H9 (cell line): ENCODE measurements around the gene LRRC41. TPM values are rescaled to one million over a fixed set of nuclear protein-coding genes. Genes with fewer than 3 reads are reported as not detected.
"Not testable (repeated sequence)": the region's sequence is repeated elsewhere in the genome, so short reads cannot be mapped to it uniquely, and the experiment has no call there.

Experiments used
- DNase-seq: peaks from one replicate; pipeline ENCODE4 v3.0.0-alpha.2; 2017
- H2AFZ ChIP-seq: one replicate; pipeline ENCODE4 v1.6.1; 2013; ENCODE audit warnings: mild to moderate bottlenecking, low read length, control low read depth, moderate library complexity
- H2AK5ac ChIP-seq: 2 replicates; pipeline ENCODE4 v1.6.1; 2013; ENCODE audit warnings: low read length, control low read depth, mixed read lengths; ENCODE audit not compliant: insufficient read length
- H2BK120ac ChIP-seq: one replicate; pipeline ENCODE4 v1.6.1; 2013; ENCODE audit warnings: low read depth, mild to moderate bottlenecking, low read length, control low read depth, inconsistent platforms; ENCODE audit not compliant: poor library complexity, severe bottlenecking
- H2BK12ac ChIP-seq: 2 replicates; pipeline ENCODE4 v1.6.1; 2013; ENCODE audit warnings: low read length, control low read depth, mixed read lengths, low read depth; ENCODE audit not compliant: insufficient read length
- H2BK15ac ChIP-seq: 2 replicates; pipeline ENCODE4 v1.6.1; 2013; ENCODE audit warnings: low read depth, low read length, control low read depth
- H2BK20ac ChIP-seq: one replicate; pipeline ENCODE4 v1.6.1; 2013; ENCODE audit warnings: low read depth, mild to moderate bottlenecking, low read length, control low read depth, inconsistent platforms; ENCODE audit not compliant: poor library complexity, severe bottlenecking
- H2BK5ac ChIP-seq: 2 replicates; pipeline ENCODE4 v1.6.1; 2013; ENCODE audit warnings: low read length, control low read depth, mixed read lengths; ENCODE audit not compliant: insufficient read length
- H3K14ac ChIP-seq: 2 replicates; pipeline ENCODE4 v1.6.1; 2013; ENCODE audit warnings: low read length, control low read depth; ENCODE audit not compliant: insufficient read depth
- H3K18ac ChIP-seq: 2 replicates; pipeline ENCODE4 v1.6.1; 2013; ENCODE audit warnings: low read depth, mild to moderate bottlenecking, mixed read lengths, low read length, control low read depth; ENCODE audit not compliant: insufficient read length
- H3K23ac ChIP-seq: 2 replicates; pipeline ENCODE4 v1.6.1; 2013; ENCODE audit warnings: low read length, control low read depth, mixed read lengths, low read depth; ENCODE audit not compliant: insufficient read length
- H3K23me2 ChIP-seq: 2 replicates; pipeline ENCODE4 v1.6.1; 2013; ENCODE audit warnings: low read depth, mild to moderate bottlenecking, mixed read lengths, low read length, control low read depth; ENCODE audit not compliant: insufficient read length, poor library complexity, severe bottlenecking
- H3K27ac ChIP-seq: 2 replicates; pipeline ENCODE4 v1.5.1; 2013; ENCODE audit warnings: low read length, control low read depth, mixed read lengths, low read depth; ENCODE audit not compliant: insufficient read length
- H3K27me3 ChIP-seq: 2 replicates; pipeline ENCODE4 v1.6.1; 2013; ENCODE audit warnings: low read length, control low read depth, inconsistent platforms; ENCODE audit not compliant: insufficient read depth
- H3K4ac ChIP-seq: 2 replicates; pipeline ENCODE4 v1.6.1; 2013; ENCODE audit warnings: low read depth, mild to moderate bottlenecking, control low read depth, inconsistent platforms, low read length, moderate library complexity
- H3K4me1 ChIP-seq: 2 replicates; pipeline ENCODE4 v1.6.1; 2013; ENCODE audit warnings: low read length, control low read depth, inconsistent platforms; ENCODE audit not compliant: insufficient read depth
- H3K4me2 ChIP-seq: 2 replicates; pipeline ENCODE4 v1.6.1; 2013; ENCODE audit warnings: low read length, control low read depth, mixed read lengths; ENCODE audit not compliant: insufficient read length, insufficient read depth
- H3K56ac ChIP-seq: 2 replicates; pipeline ENCODE4 v1.6.1; 2013; ENCODE audit warnings: low read depth, mild to moderate bottlenecking, mixed read lengths, low read length, control low read depth; ENCODE audit not compliant: insufficient read length
- H3K79me1 ChIP-seq: 2 replicates; pipeline ENCODE4 v1.6.1; 2013; ENCODE audit warnings: low read depth, mild to moderate bottlenecking, moderate library complexity, low read length, control low read depth, inconsistent platforms; ENCODE audit not compliant: insufficient read depth, poor library complexity, severe bottlenecking
- H3K79me2 ChIP-seq: 2 replicates; pipeline ENCODE4 v1.6.1; 2013; ENCODE audit warnings: low read length, control low read depth, inconsistent platforms; ENCODE audit not compliant: insufficient read depth
- H3K9ac ChIP-seq: 2 replicates; pipeline ENCODE4 v1.6.1; 2013; ENCODE audit warnings: low read length, control low read depth, mixed read lengths; ENCODE audit not compliant: insufficient read length; ENCODE audit errors: extremely low read depth
- H3K9me3 ChIP-seq: one replicate; pipeline ENCODE4 v1.6.1; 2013; ENCODE audit warnings: low read depth, low read length, inconsistent platforms; ENCODE audit not compliant: control insufficient read depth
- H3T11ph ChIP-seq: one replicate; pipeline ENCODE4 v1.6.1; 2013; ENCODE audit warnings: mild to moderate bottlenecking, low read length, control low read depth, inconsistent platforms
- H4K20me1 ChIP-seq: one replicate; pipeline ENCODE4 v1.6.1; 2013; ENCODE audit not compliant: control insufficient read depth, insufficient read length, insufficient read depth
- H4K5ac ChIP-seq: 2 replicates; pipeline ENCODE4 v1.6.1; 2013; ENCODE audit warnings: low read depth, mild to moderate bottlenecking, mixed read lengths, low read length, control low read depth; ENCODE audit not compliant: insufficient read length
- H4K8ac ChIP-seq: replicated peaks from 2 replicates; pipeline ENCODE4 v1.6.1; 2013; ENCODE audit warnings: low read length, control low read depth, mixed read lengths, low read depth; ENCODE audit not compliant: insufficient read length
- H4K91ac ChIP-seq: 2 replicates; pipeline ENCODE4 v1.6.1; 2013; ENCODE audit warnings: low read depth, mild to moderate bottlenecking, moderate library complexity, mixed read lengths, low read length, control low read depth; ENCODE audit not compliant: insufficient read length
- H3K27ac Mint-ChIP-seq, 3 experiments: 2 replicates in 2 of 3; 3 replicates in 1 of 3; pipeline ENCODE4 v1.8.0; 2020 to 2021; ENCODE audit warnings: mixed read lengths in 3 of 3, mild to moderate bottlenecking in 1 of 3, moderate library complexity in 1 of 3
- H3K27me3 Mint-ChIP-seq: 2 replicates; pipeline ENCODE4 v1.8.0; 2021; ENCODE audit warnings: low read depth, mild to moderate bottlenecking, moderate library complexity, mixed read lengths
- H3K36me3 Mint-ChIP-seq, 3 experiments: 2 replicates in 2 of 3; 3 replicates in 1 of 3; pipeline ENCODE4 v1.8.0; 2020 to 2021; ENCODE audit warnings: low read depth in 3 of 3, mixed read lengths in 3 of 3; ENCODE audit not compliant: insufficient read depth in 1 of 3
- H3K4me1 Mint-ChIP-seq, 2 experiments: 2 replicates each; pipeline ENCODE4 v1.8.0; 2020; ENCODE audit warnings: mixed read lengths in 2 of 2
- H3K4me3 Mint-ChIP-seq, 2 experiments: 2 replicates in 1 of 2; 3 replicates in 1 of 2; pipeline ENCODE4 v1.8.0; 2020 to 2021; ENCODE audit warnings: mild to moderate bottlenecking in 2 of 2, mixed read lengths in 2 of 2, moderate library complexity in 1 of 2
- H3K9me3 Mint-ChIP-seq, 2 experiments: 2 replicates in 1 of 2; 3 replicates in 1 of 2; pipeline ENCODE4 v1.8.0; 2020; ENCODE audit warnings: mild to moderate bottlenecking in 2 of 2, mixed read lengths in 2 of 2, moderate library complexity in 1 of 2
- WGBS: extraction: QIAGEN DNeasy Blood & Tissue Kit; methylation state at CpG from one replicate; pipeline ENCODE4 v1.1.7; 2013; ENCODE audit warnings: missing lambda C conversion rate, low lambda C conversion rate, mixed read lengths; ENCODE audit not compliant: insufficient read length; ENCODE audit errors: extremely low coverage; 5-methylcytosine and 5-hydroxymethylcytosine counted together
- total RNA-seq: library from RNA; stranded (reverse); gene quantifications from 2 replicates; pipeline ENCODE4 v1.2.1, GENCODE V29; 2021

Gene LRRC41
- total RNA-seq, 1 experiment from 2014 or later, result 62.6 TPM

DNA sequence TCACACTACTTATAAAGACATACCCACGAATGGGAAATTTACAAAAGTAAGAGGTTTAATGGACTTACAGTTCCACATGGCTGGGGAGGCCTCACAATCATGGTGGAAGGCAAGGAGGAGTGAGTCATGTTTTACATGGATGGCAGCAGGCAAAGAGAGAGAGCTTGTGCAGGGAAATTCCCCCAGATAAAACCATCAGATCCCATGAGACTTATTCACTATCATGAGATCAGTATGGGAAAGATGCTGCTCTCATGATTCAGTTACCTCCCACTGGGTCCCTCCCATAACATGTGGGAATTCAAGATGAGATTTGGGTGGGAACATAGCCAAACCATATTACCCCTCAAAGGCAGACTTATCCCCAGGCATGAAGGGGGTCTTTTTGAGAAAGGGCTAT, 64.6 kb downstream of the LRRC41 start:
- not testable (repeated sequence) for H2BK20ac ChIP-seq, H3K79me1 ChIP-seq, H3K79me2 ChIP-seq, H4K20me1 ChIP-seq, DNase-seq, H2BK15ac ChIP-seq, H3K23ac ChIP-seq, H3K4me3 Mint-ChIP-seq, H3K14ac ChIP-seq, H2BK120ac ChIP-seq, H3K27ac Mint-ChIP-seq, H3K18ac ChIP-seq, H4K8ac ChIP-seq, H3K9ac ChIP-seq, H3K9me3 ChIP-seq, H4K91ac ChIP-seq, H2AFZ ChIP-seq, H2BK12ac ChIP-seq, H3K27ac ChIP-seq, H3K27me3 ChIP-seq, H3K23me2 ChIP-seq, H3K4me1 Mint-ChIP-seq, H3K4me1 ChIP-seq, H3K4ac ChIP-seq, H2AK5ac ChIP-seq, H3K27me3 Mint-ChIP-seq, H4K5ac ChIP-seq, H3T11ph ChIP-seq, H3K56ac ChIP-seq, H3K4me2 ChIP-seq, H2BK5ac ChIP-seq
- peaks cover 34 to 40% of the 10 kb centered on the region in 2 experiments for H3K9me3 Mint-ChIP-seq
- no CpG with 5 or more reads among the region's 1 CpG for WGBS
- peaks cover 8 to 15% (median 9%) of the 10 kb centered on the region in 3 experiments for H3K36me3 Mint-ChIP-seq
